Spleen (tissue), 7 donors: ENCODE results near the gene PLA2G6.

ENCODE experiments used
- POLR2AphosphoS5 ChIP-seq, 3 donors: sonication (generic); formaldehyde crosslinking; IDR thresholded peaks; one replicate each; pipeline ENCODE4 v1.5.1; 2017; ENCODE audit warnings: antibody characterized with exemption in 3 of 3
- TF ChIP-seq, protein P1 (sequence below), 11 experiments: fragments of 200-600 bp in 7 of 11; fragments of 450-650 bp in 4 of 11; sonication (generic) in 4 of 11; IDR thresholded peaks in 8 of 11; conservative IDR thresholded peaks in 3 of 11; 1 replicate in 7 of 11; 2 replicates in 4 of 11; pipeline versions ENCODE4 v1.4.0 to v1.8.0; 2016 to 2021; ENCODE audit warnings: antibody characterized with exemption in 11 of 11, inconsistent platforms in 4 of 11, mild to moderate bottlenecking in 1 of 11
- donor health status: DM: no; HTN: no; CAD: no; lungs with moderate emphysema.
- donor health status: DM: no; HTN: no; CAD: no.
- donor health status: DM: no; HTN: no; CAD: no.

GRCh38 chr22:38062791-38063190 lies 118.8 kb downstream of the PLA2G6 start:
- TF ChIP-seq, protein P1, sequence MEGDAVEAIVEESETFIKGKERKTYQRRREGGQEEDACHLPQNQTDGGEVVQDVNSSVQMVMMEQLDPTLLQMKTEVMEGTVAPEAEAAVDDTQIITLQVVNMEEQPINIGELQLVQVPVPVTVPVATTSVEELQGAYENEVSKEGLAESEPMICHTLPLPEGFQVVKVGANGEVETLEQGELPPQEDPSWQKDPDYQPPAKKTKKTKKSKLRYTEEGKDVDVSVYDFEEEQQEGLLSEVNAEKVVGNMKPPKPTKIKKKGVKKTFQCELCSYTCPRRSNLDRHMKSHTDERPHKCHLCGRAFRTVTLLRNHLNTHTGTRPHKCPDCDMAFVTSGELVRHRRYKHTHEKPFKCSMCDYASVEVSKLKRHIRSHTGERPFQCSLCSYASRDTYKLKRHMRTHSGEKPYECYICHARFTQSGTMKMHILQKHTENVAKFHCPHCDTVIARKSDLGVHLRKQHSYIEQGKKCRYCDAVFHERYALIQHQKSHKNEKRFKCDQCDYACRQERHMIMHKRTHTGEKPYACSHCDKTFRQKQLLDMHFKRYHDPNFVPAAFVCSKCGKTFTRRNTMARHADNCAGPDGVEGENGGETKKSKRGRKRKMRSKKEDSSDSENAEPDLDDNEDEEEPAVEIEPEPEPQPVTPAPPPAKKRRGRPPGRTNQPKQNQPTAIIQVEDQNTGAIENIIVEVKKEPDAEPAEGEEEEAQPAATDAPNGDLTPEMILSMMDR (IDR thresholded peaks at IDR 0.05 in 8 of 11, conservative IDR thresholded peaks at IDR 0.05 in 3 of 11): no peak
- TF ChIP-seq POLR2AphosphoS5 (IDR thresholded peaks at IDR 0.05): peak in 1 of 3 donors; percentile 80
